Caco-2 (cell line): ENCODE data around the gene ZC3H18. TPM values are rescaled to one million over a fixed set of nuclear protein-coding genes. Genes with fewer than 3 reads are reported as not detected.

Source experiments
- BruUV-seq: library from RNA; stranded (reverse); fragments of 400-500 nt; replicated peaks from 2 replicates; lab custom pipeline; 2021; lab: Mats Ljungman, UMichigan
- CTCF ChIA-PET: fragments of 300-600 bp; sonication (Branson Sonifier 250); formaldehyde crosslinking; loops from one replicate; lab custom pipeline; 2022; ENCODE audit warnings: antibody characterized with exemption; lab: Charles Lee
- POLR2A ChIA-PET: fragments of 300-600 bp; sonication (Branson Sonifier 250); formaldehyde crosslinking; loops from one replicate; lab custom pipeline; 2022; ENCODE audit warnings: antibody characterized with exemption; lab: Charles Lee
- DNase-seq, 2 experiments: peaks; one replicate each; pipeline versions ENCODE4 v3.0.0 to v3.0.0-alpha.2; 2020 to 2022
- H3K27me3 ChIP-seq: replicated peaks from 2 replicates; pipeline ENCODE4 v1.6.0; 2011; ENCODE audit warnings: low read length; ENCODE audit not compliant: control insufficient read depth, insufficient read depth
- H3K36me3 ChIP-seq: 2 replicates; pipeline ENCODE4 v1.5.1; 2011; ENCODE audit warnings: low read length; ENCODE audit not compliant: control insufficient read depth, insufficient read depth
- H3K4me1 ChIP-seq: fragments of 250-450 bp; sonication (Bioruptor Pico); 2 replicates; pipeline ENCODE4 v1.5.1; 2020; ENCODE audit warnings: mild to moderate bottlenecking
- H3K4me3 ChIP-seq: 2 replicates; pipeline ENCODE4 v1.5.1; 2011; ENCODE audit warnings: low read depth, mild to moderate bottlenecking, control low read depth, low read length
- H3K9me3 ChIP-seq: fragments of 250-450 bp; sonication (Bioruptor Pico); 2 replicates; pipeline ENCODE4 v1.5.1; 2020; ENCODE audit warnings: mild to moderate bottlenecking, moderate library complexity
- H3K27ac Mint-ChIP-seq: one replicate; pipeline ENCODE4 v1.8.0; 2022; ENCODE audit warnings: mixed read lengths; ENCODE audit not compliant: unreplicated experiment
- H3K27me3 Mint-ChIP-seq: one replicate; pipeline ENCODE4 v1.8.0; 2022; ENCODE audit warnings: mixed read lengths; ENCODE audit not compliant: insufficient read depth, unreplicated experiment
- H3K36me3 Mint-ChIP-seq: one replicate; pipeline ENCODE4 v1.8.0; 2022; ENCODE audit warnings: mild to moderate bottlenecking, mixed read lengths; ENCODE audit not compliant: insufficient read depth, unreplicated experiment
- H3K4me1 Mint-ChIP-seq: one replicate; pipeline ENCODE4 v1.8.0; 2022; ENCODE audit warnings: low read depth, mixed read lengths; ENCODE audit not compliant: unreplicated experiment
- H3K4me3 Mint-ChIP-seq: one replicate; pipeline ENCODE4 v1.8.0; 2022; ENCODE audit warnings: mild to moderate bottlenecking, moderate library complexity, mixed read lengths; ENCODE audit not compliant: unreplicated experiment
- H3K9me3 Mint-ChIP-seq: one replicate; pipeline ENCODE4 v1.8.0; 2022; ENCODE audit warnings: mixed read lengths; ENCODE audit not compliant: unreplicated experiment
- CTCF ChIP-seq, 2 experiments: fragments of 200-600 bp in 1 of 2; IDR thresholded peaks; 1 replicate in 1 of 2; 2 replicates in 1 of 2; pipeline versions ENCODE4 v1.5.1 to v1.8.0; 2011 to 2022; ENCODE audit warnings: antibody characterized with exemption in 1 of 2, control low read depth in 1 of 2, inconsistent platforms in 1 of 2, low read depth in 1 of 2, low read length in 1 of 2, mild to moderate bottlenecking in 1 of 2, moderate library complexity in 1 of 2; ENCODE audit not compliant: insufficient read depth in 1 of 2, severe bottlenecking in 1 of 2, unreplicated experiment in 1 of 2
- intact Hi-C: fragments of 100-400 bp; cut with micrococcal nuclease; formaldehyde crosslinking; loops from one replicate; pipeline ENCODE4 v1.10.0; 2022; ENCODE audit not compliant: unreplicated experiment
- total RNA-seq: library from RNA; stranded (reverse); gene quantifications from 2 replicates; pipeline ENCODE4 v1.2.3, GENCODE V29; 2022

Gene ZC3H18
- total RNA-seq, 1 experiment from 2014 or later: 82.0 TPM

GRCh38 chr16:88676502-88677242 lies 106.5 kb downstream of the ZC3H18 start:
- H3K27ac Mint-ChIP-seq: no peak overlapping the region
- POLR2A ChIA-PET: no interaction called here

GRCh38 chr16:88677721-88678120 lies 107.5 kb downstream of the ZC3H18 start:
- no peaks in the 10 kb centered on the region for H3K36me3 ChIP-seq
- ChIA-PET POLR2A (no interaction called here), CTCF (no interaction called here)
- no peaks in the 10 kb centered on the region for H3K27me3 ChIP-seq
- H3K27ac Mint-ChIP-seq: no peak overlapping the region
- intact Hi-C loops: no loop called here
- no peak overlapping the region for H3K4me3 ChIP-seq
- H3K4me1 Mint-ChIP-seq: no peaks in the 10 kb centered on the region
- BruUV-seq: no TSS peak
- peaks cover 8% of the 10 kb centered on the region for H3K36me3 Mint-ChIP-seq
- H3K9me3 Mint-ChIP-seq: no peaks in the 10 kb centered on the region
- H3K9me3 ChIP-seq: no peaks in the 10 kb centered on the region
- no peaks in the 10 kb centered on the region for H3K4me1 ChIP-seq
- H3K4me3 Mint-ChIP-seq: no peak overlapping the region
- H3K27me3 Mint-ChIP-seq: no peaks in the 10 kb centered on the region
- no peak for DNase-seq
- TF ChIP-seq CTCF (IDR thresholded peaks at IDR 0.05; ENCODE audit: insufficient read depth in 1 of 2, low read depth in 1 of 2, low read length in 1 of 2, severe bottlenecking in 1 of 2, unreplicated experiment in 1 of 2): no peak

More at GRCh38 chr16:88676502-88677242, 106.5 kb downstream of the ZC3H18 start:
- Histone ChIP-seq H3K27me3 (no peaks in the 10 kb centered on the region), H3K4me3 (no peak overlapping the region), H3K36me3 (no peaks in the 10 kb centered on the region), H3K9me3 (no peaks in the 10 kb centered on the region), H3K4me1 (no peaks in the 10 kb centered on the region)
- intact Hi-C loops: no loop called here
- CTCF ChIA-PET: no interaction called here
- Mint-ChIP-seq H3K4me3 (no peak overlapping the region), H3K9me3 (no peaks in the 10 kb centered on the region), H3K27me3 (no peaks in the 10 kb centered on the region), H3K36me3 (peaks cover 8% of the 10 kb centered on the region), H3K4me1 (no peaks in the 10 kb centered on the region)
- no peak for DNase-seq
- BruUV-seq: no TSS peak
- TF ChIP-seq CTCF (IDR thresholded peaks at IDR 0.05; ENCODE audit: insufficient read depth in 1 of 2, low read depth in 1 of 2, low read length in 1 of 2, severe bottlenecking in 1 of 2, unreplicated experiment in 1 of 2): no peak

GRCh38 chr16:88678224-88678979 lies 108.2 kb downstream of the ZC3H18 start:
- POLR2A ChIA-PET: no interaction called here
- CTCF ChIA-PET: no interaction called here
- Histone ChIP-seq H3K4me3 (no peak overlapping the region), H3K4me1 (no peaks in the 10 kb centered on the region), H3K27me3 (no peaks in the 10 kb centered on the region), H3K9me3 (no peaks in the 10 kb centered on the region), H3K36me3 (no peaks in the 10 kb centered on the region)
- no peak for TF ChIP-seq CTCF (IDR thresholded peaks at IDR 0.05; ENCODE audit: insufficient read depth in 1 of 2, low read depth in 1 of 2, low read length in 1 of 2, severe bottlenecking in 1 of 2, unreplicated experiment in 1 of 2)
- no peak for DNase-seq
- Mint-ChIP-seq H3K36me3 (peaks cover 8% of the 10 kb centered on the region), H3K4me3 (no peak overlapping the region), H3K27me3 (no peaks in the 10 kb centered on the region), H3K4me1 (no peaks in the 10 kb centered on the region), H3K27ac (no peak overlapping the region), H3K9me3 (no peaks in the 10 kb centered on the region)
- BruUV-seq: no TSS peak
- intact Hi-C loops: no loop called here
